ENCODE measurements around the gene TSKU.

GRCh38 chr11:76798202-76798581 lies 15.0 kb downstream of the TSKU start:
- TF ChIP-seq CTCF (conservative IDR thresholded peaks at IDR 0.05; ENCODE audit: low read length) = no peak
- TF ChIP-seq EZH2phosphoT487 (IDR thresholded peaks at IDR 0.05; ENCODE audit: borderline replicate concordance) = no peak

Data from Loucy (cell line).